HG03558 (cell line): Measurements from ENCODE around the gene ITGB4.

Experiments used
- ATAC-seq: cut with Tn5 transposase; IDR thresholded peaks from one replicate; pipeline ENCODE4 v1.9.1; 2021; ENCODE audit warnings: moderate number of reproducible peaks; ENCODE audit not compliant: unreplicated experiment; ENCODE audit errors: extremely low read depth

The ITGB4 gene

GRCh38 chr17:75783069-75783783 lies 62.0 kb downstream of the ITGB4 start:
- ATAC-seq, result no peak

GRCh38 chr17:75783803-75784472 lies 62.7 kb downstream of the ITGB4 start:
- no peak for ATAC-seq

DNA sequence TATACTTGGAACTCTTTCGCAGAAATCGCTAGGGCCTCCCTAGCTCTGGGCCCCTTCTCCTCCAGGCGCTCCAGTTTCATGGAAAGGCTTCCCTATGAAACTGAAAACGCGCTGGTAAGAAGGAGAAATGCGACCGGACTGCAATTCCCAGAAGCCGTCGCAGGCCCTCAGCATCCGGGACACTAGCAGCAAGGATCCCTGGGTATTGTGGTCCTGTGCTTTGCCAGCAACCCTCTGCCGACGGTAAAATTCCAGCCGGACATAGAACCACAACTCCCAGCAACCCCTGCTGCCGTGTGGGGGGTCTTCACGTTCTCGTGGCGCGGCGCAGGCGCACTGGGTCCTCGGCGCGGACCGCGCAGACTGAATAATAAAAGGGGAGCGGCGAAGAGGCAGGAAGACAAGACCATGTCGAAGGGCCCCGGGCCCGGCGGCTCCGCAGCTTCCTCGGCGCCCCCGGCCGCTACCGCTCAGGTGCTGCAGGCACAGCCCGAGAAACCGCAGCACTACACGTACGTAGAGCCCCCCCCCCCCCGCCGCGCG lies 63.3 kb downstream of the ITGB4 start, which contains the start of gene UNK:
Gene UNK, plus strand, starts transcription at position 334 of the 543 bp plus-strand sequence. Its CDS starts 75 bp downstream, at position 409.
- ATAC-seq, result peak; percentile 30

GRCh38 chr17:75785016-75785890 lies 64.0 kb downstream of the ITGB4 start:
- peak; percentile 19 for ATAC-seq

DNA sequence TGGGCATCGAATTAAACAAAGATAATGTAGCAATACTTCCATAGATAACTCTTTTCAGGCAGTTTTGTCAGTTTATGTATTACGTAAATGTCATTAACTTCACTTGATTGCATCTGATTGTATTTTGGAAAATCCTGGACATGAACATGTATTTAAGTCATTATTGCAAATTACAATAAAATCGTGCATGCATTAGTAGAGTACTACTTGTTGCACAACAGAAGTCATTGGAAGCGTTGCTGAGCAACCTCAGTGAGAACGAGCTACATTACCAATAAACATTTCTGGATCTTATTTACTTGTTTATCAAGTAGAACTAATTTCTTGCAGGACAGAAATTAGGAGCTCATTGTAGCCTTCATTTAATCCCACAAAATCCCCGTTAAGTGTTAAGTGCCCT lies 70.0 kb downstream of the ITGB4 start:
- no peak for ATAC-seq

DNA sequence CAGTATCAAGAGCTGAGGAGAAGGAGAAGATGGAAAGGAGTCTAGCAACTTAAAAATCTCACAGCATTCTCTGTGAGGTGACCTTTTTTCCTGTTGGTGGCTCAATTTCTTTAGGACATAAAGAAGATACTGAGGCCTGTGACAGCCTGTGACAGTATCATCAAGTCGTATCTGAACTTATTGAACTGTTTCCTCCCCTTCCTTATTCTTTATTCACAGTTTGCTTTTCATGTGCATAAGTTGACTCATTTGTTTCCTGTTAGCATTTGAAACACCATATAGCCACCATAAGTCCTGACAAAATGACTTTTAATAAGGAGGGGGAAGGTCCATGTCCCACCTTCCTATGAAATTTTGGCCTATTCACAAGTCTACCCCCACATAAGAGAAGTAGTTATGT lies 72.2 kb downstream of the ITGB4 start:
- no peak for ATAC-seq

DNA sequence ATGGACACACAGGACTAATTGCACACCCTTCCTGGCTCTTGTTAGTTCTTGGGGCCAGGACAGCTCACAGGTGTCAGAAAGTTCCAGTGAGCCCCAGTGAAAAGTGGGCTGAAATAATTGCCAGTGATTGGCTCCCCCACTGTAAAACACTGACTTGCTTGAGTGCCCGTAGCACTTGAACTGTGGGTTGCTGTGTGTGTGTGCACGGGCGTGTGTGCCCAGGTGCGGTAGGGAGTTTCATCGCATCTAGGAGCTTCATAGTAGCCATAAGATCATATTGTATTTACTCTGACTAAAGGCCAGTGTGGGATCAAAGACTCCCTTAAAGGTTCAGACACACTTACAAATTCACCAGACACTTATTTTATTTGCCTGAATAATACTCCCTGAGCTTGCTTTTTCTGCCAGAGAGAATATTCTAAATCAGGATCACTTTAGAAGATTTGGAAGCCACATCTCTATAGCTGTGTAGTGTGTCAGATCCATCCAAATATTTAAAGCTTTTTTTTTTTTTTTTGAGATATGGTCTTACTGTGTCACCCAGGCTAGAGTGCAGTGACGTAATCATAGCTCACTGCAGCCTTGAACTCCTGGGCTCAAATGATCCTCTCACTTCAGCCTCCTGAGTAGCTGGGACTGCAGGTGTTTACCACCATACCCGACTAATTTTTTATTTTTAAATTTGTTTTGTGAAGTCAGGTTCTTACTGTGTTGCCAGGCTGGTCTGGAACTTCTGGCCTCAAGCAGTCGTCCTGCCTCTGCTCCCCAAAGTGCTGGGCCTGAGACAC lies 74.8 kb downstream of the ITGB4 start:
- no peak for ATAC-seq

GRCh38 chr17:75799402-75799801 lies 78.1 kb downstream of the ITGB4 start:
- no peak for ATAC-seq

GRCh38 chr17:75803883-75804282 lies 82.6 kb downstream of the ITGB4 start:
- ATAC-seq, result no peak

- no peak for ATAC-seq
Observed at GRCh38 chr17:75806822-75807500, 85.7 kb downstream of the ITGB4 start.
